Caco-2 (cell line): ENCODE measurements around the gene PPP1R13B. TPM values are rescaled to one million over a fixed set of nuclear protein-coding genes. Genes with fewer than 3 reads are reported as not detected.

ENCODE experiments used
- BruUV-seq: library from RNA; stranded (reverse); fragments of 400-500 nt; replicated peaks from 2 replicates; lab custom pipeline; 2021; lab: Mats Ljungman, UMichigan
- CTCF ChIA-PET: fragments of 300-600 bp; sonication (Branson Sonifier 250); formaldehyde crosslinking; loops from one replicate; lab custom pipeline; 2022; ENCODE audit warnings: antibody characterized with exemption; lab: Charles Lee
- POLR2A ChIA-PET: fragments of 300-600 bp; sonication (Branson Sonifier 250); formaldehyde crosslinking; loops from one replicate; lab custom pipeline; 2022; ENCODE audit warnings: antibody characterized with exemption; lab: Charles Lee
- DNase-seq, 2 experiments: peaks; one replicate each; pipeline versions ENCODE4 v3.0.0 to v3.0.0-alpha.2; 2020 to 2022
- H3K27me3 ChIP-seq: replicated peaks from 2 replicates; pipeline ENCODE4 v1.6.0; 2011; ENCODE audit warnings: low read length; ENCODE audit not compliant: control insufficient read depth, insufficient read depth
- H3K36me3 ChIP-seq: 2 replicates; pipeline ENCODE4 v1.5.1; 2011; ENCODE audit warnings: low read length; ENCODE audit not compliant: control insufficient read depth, insufficient read depth
- H3K4me1 ChIP-seq: fragments of 250-450 bp; sonication (Bioruptor Pico); 2 replicates; pipeline ENCODE4 v1.5.1; 2020; ENCODE audit warnings: mild to moderate bottlenecking
- H3K4me3 ChIP-seq: 2 replicates; pipeline ENCODE4 v1.5.1; 2011; ENCODE audit warnings: low read depth, mild to moderate bottlenecking, control low read depth, low read length
- H3K9me3 ChIP-seq: fragments of 250-450 bp; sonication (Bioruptor Pico); 2 replicates; pipeline ENCODE4 v1.5.1; 2020; ENCODE audit warnings: mild to moderate bottlenecking, moderate library complexity
- H3K27ac Mint-ChIP-seq: one replicate; pipeline ENCODE4 v1.8.0; 2022; ENCODE audit warnings: mixed read lengths; ENCODE audit not compliant: unreplicated experiment
- H3K27me3 Mint-ChIP-seq: one replicate; pipeline ENCODE4 v1.8.0; 2022; ENCODE audit warnings: mixed read lengths; ENCODE audit not compliant: insufficient read depth, unreplicated experiment
- H3K36me3 Mint-ChIP-seq: one replicate; pipeline ENCODE4 v1.8.0; 2022; ENCODE audit warnings: mild to moderate bottlenecking, mixed read lengths; ENCODE audit not compliant: insufficient read depth, unreplicated experiment
- H3K4me1 Mint-ChIP-seq: one replicate; pipeline ENCODE4 v1.8.0; 2022; ENCODE audit warnings: low read depth, mixed read lengths; ENCODE audit not compliant: unreplicated experiment
- H3K4me3 Mint-ChIP-seq: one replicate; pipeline ENCODE4 v1.8.0; 2022; ENCODE audit warnings: mild to moderate bottlenecking, moderate library complexity, mixed read lengths; ENCODE audit not compliant: unreplicated experiment
- H3K9me3 Mint-ChIP-seq: one replicate; pipeline ENCODE4 v1.8.0; 2022; ENCODE audit warnings: mixed read lengths; ENCODE audit not compliant: unreplicated experiment
- CTCF ChIP-seq, 2 experiments: fragments of 200-600 bp in 1 of 2; IDR thresholded peaks; 1 replicate in 1 of 2; 2 replicates in 1 of 2; pipeline versions ENCODE4 v1.5.1 to v1.8.0; 2011 to 2022; ENCODE audit warnings: antibody characterized with exemption in 1 of 2, control low read depth in 1 of 2, inconsistent platforms in 1 of 2, low read depth in 1 of 2, low read length in 1 of 2, mild to moderate bottlenecking in 1 of 2, moderate library complexity in 1 of 2; ENCODE audit not compliant: insufficient read depth in 1 of 2, severe bottlenecking in 1 of 2, unreplicated experiment in 1 of 2
- intact Hi-C: fragments of 100-400 bp; cut with micrococcal nuclease; formaldehyde crosslinking; loops from one replicate; pipeline ENCODE4 v1.10.0; 2022; ENCODE audit not compliant: unreplicated experiment
- total RNA-seq: library from RNA; stranded (reverse); gene quantifications from 2 replicates; pipeline ENCODE4 v1.2.3, GENCODE V29; 2022

PPP1R13B gene
- total RNA-seq, 1 experiment from 2014 or later: 15.8 TPM

- H3K36me3 ChIP-seq: no peaks in the 10 kb centered on the region; the same call in 1 of the 2 replicates
- H3K36me3 Mint-ChIP-seq: peaks cover 74% of the 10 kb centered on the region
These were observed 162.9 kb downstream of the PPP1R13B start for GRCh38 chr14:103684471-103684870.

More at GRCh38 chr14:103684471-103684870, 162.9 kb downstream of the PPP1R13B start:
- no peaks in the 10 kb centered on the region for H3K9me3 ChIP-seq
- Mint-ChIP-seq H3K4me1 (no peaks in the 10 kb centered on the region), H3K9me3 (no peaks in the 10 kb centered on the region), H3K27ac (no peak overlapping the region), H3K27me3 (no peaks in the 10 kb centered on the region), H3K4me3 (no peak overlapping the region)
- no peaks in the 10 kb centered on the region for H3K4me1 ChIP-seq
- no peaks in the 10 kb centered on the region for H3K27me3 ChIP-seq
- ChIA-PET POLR2A (no interaction called here), CTCF (no interaction called here)
- no peak for DNase-seq
- intact Hi-C loops: no loop called here
- TF ChIP-seq CTCF (IDR thresholded peaks at IDR 0.05; ENCODE audit: insufficient read depth in 1 of 2, low read depth in 1 of 2, low read length in 1 of 2, severe bottlenecking in 1 of 2, unreplicated experiment in 1 of 2): no peak
- no peak overlapping the region for H3K4me3 ChIP-seq
- no TSS peak for BruUV-seq

Other genes with a start within 250 kb of the PPP1R13B start
- gene KLC1, start 218.4 kb downstream of the PPP1R13B start, total RNA-seq: 108 and 110 TPM in 2 replicates
- 39.5 and 44.0 TPM in 2 replicates for gene XRCC3, start 132.1 kb downstream of the PPP1R13B start, total RNA-seq
- gene ZFYVE21, start 131.8 kb downstream of the PPP1R13B start, total RNA-seq: 61.6 and 66.2 TPM in 2 replicates
- gene TDRD9, start 80.9 kb upstream of the PPP1R13B start, total RNA-seq: not detected in 2 replicates
- not detected in 2 replicates for gene RD3L, start 95.0 kb upstream of the PPP1R13B start, total RNA-seq
- gene ASPG, start 238.1 kb upstream of the PPP1R13B start, total RNA-seq: not detected in 2 replicates